ENCODE results near the gene CYFIP2.

Gene CYFIP2

DNA sequence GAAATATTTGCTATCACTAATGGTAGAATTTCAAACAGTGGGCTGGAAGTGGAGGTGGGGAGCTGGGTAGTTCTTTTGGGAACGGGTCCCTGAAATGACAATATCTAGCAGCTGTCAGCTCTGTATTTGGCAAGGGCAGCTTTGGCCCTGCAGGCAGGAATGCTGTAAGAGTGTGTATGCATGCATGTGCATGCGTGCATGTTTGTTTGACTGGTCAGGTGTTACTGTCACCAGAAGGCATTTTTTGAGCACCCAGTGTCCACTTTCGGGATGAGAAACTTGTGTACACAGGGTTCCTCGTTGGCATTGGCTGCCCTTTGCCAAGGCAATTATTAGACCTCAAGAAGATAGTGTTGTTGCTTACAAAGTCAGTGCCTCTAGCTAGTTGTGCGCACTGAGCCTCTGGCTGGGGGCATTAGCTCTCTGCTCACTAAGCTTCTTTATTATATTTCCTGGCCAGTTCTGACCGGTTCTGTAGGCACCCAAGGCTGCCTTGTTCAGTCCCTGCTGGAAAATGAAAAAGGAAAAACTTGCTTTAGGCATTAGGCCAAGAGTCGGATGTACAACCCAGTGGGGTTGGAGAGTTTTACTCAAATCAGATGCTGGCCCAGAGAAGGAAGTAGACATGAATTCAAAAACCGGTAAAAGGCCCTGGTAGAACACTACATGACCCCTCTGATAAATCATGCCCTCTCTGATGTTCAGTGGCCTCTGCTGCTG, 2.0 kb downstream of the CYFIP2 start:
- TF ChIP-seq CTCF (IDR thresholded peaks at IDR 0.05; ENCODE audit: low read depth, low read length) = no peak
- H3K4me3 ChIP-seq (ENCODE audit: low read depth, low read length) = no peak overlapping the region
- in situ Hi-C loops (cut with HindIII; ENCODE audit: low sequenced_read_pairs) = no loop called here
- DNase-seq (ENCODE audit: low read depth, low spot score) = no peak

GRCh38 chr5:157269165-157269671, 3.3 kb downstream of the CYFIP2 start:
- no peak for DNase-seq (ENCODE audit: low read depth, low spot score)
- no peak for TF ChIP-seq CTCF (IDR thresholded peaks at IDR 0.05; ENCODE audit: low read depth, low read length)
- in situ Hi-C loops (cut with HindIII; ENCODE audit: low sequenced_read_pairs) = no loop called here
- H3K4me3 ChIP-seq (ENCODE audit: low read depth, low read length) = no peak overlapping the region

DNA sequence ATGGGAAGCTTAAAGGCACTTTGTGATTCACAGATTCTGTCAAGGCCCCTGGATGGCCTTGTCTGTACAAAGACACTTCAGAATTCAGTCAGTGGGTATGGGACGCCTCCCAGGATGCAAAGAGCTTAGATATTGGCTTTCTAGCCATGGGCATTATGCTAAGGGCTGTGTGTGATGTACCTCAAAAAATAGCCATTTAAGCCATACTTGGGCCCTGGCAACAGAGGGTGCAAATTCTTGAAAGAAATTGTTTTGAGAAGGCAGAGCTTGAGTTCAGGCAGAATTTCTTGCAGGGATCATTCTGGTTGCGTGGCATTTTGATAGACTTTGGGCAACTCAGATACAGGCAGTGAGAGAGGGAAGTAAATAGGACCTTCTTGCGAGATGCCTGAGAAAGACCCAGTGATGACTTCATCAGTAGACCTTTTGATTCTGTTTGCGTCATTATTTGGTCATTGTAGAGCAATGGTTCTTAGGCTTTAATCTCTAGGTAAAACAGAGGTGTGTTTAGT, 3.9 kb downstream of the CYFIP2 start:
- in situ Hi-C loops (cut with HindIII; ENCODE audit: low sequenced_read_pairs) = no loop called here
- no peak for TF ChIP-seq CTCF (IDR thresholded peaks at IDR 0.05; ENCODE audit: low read depth, low read length)
- H3K4me3 ChIP-seq (ENCODE audit: low read depth, low read length) = no peak overlapping the region

GRCh38 chr5:157270771-157271170, 4.8 kb downstream of the CYFIP2 start:
- in situ Hi-C loops (cut with HindIII; ENCODE audit: low sequenced_read_pairs) = no loop called here
- DNase-seq (ENCODE audit: low read depth, low spot score) = no peak
- H3K4me3 ChIP-seq (ENCODE audit: low read depth, low read length) = no peak overlapping the region
- TF ChIP-seq CTCF (IDR thresholded peaks at IDR 0.05; ENCODE audit: low read depth, low read length) = no peak

More for the DNA sequence above, 3.9 kb downstream of the CYFIP2 start:
- DNase-seq (ENCODE audit: low read depth, low spot score) = no peak

- no peak overlapping the region for H3K4me3 ChIP-seq (ENCODE audit: low read depth, low read length)
- in situ Hi-C loops (cut with HindIII; ENCODE audit: low sequenced_read_pairs) = no loop called here
- no peak for DNase-seq (ENCODE audit: low read depth, low spot score)
- TF ChIP-seq CTCF (IDR thresholded peaks at IDR 0.05; ENCODE audit: low read depth, low read length) = no peak
Measured at GRCh38 chr5:157271740-157272271, 5.9 kb downstream of the CYFIP2 start.

DNA sequence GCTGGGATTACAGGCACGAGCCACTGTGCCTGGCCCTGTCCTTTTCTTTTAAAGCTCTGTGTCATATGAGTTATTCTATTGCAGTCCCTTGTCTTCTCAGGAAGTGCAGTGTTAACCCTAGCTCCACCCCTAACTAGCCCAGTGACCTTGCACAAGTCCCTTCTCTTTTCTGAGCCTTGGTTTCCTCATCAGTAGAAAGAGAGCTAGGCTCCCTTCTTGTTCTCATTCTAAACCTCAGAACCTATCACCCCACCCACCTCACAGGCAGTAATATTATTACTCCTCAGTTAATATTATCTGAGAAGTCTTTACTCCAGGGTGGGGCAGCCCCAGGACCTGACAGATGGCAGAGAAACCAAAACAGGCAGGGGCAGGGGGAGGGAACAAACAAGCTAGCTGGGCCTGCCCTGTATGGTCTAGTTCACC, 7.2 kb downstream of the CYFIP2 start:
- in situ Hi-C loops (cut with HindIII; ENCODE audit: low sequenced_read_pairs) = no loop called here
- H3K4me3 ChIP-seq (ENCODE audit: low read depth, low read length) = no peak overlapping the region
- DNase-seq (ENCODE audit: low read depth, low spot score) = no peak
- no peak for TF ChIP-seq CTCF (IDR thresholded peaks at IDR 0.05; ENCODE audit: low read depth, low read length)

Data from astrocyte of the spinal cord (primary cell).